NK-92 treated with Interleukin-12 subunit alpha and Interleukin-12 subunit beta, amount 100 ng/mL, for 24 hours (cell line): Measurements from ENCODE around the gene YAF2.

Experiments
- DNase-seq: peaks from one replicate; lab custom pipeline; 2025; lab: John Stamatoyannopoulos, UW

The YAF2 gene

GRCh38 chr12:42238240-42239140 lies at the start of gene YAF2:
YAF2 (minus strand) TSS chr12:42238248; CDS start chr12:42238180, 68 bp downstream.
- peak; percentile 74 for DNase-seq

GRCh38 chr12:42286741-42287140 lies 48.7 kb upstream of the YAF2 start:
- no peak for DNase-seq

GRCh38 chr12:42285431-42285830 lies 47.4 kb upstream of the YAF2 start:
- no peak for DNase-seq

GRCh38 chr12:42284876-42285275 lies 46.8 kb upstream of the YAF2 start:
- DNase-seq: no peak

GRCh38 chr12:42284157-42284556 lies 46.1 kb upstream of the YAF2 start:
- no peak for DNase-seq

GRCh38 chr12:42283739-42284138 lies 45.7 kb upstream of the YAF2 start:
- DNase-seq: no peak

- no peak for DNase-seq
These were observed 44.2 kb upstream of the YAF2 start for GRCh38 chr12:42282294-42282693.

GRCh38 chr12:42281844-42282243 lies 43.8 kb upstream of the YAF2 start:
- no peak for DNase-seq

- DNase-seq: no peak
These were observed 43.2 kb upstream of the YAF2 start for GRCh38 chr12:42281278-42281677.

- DNase-seq: no peak
These were observed 40.1 kb upstream of the YAF2 start for GRCh38 chr12:42278128-42278510.

GRCh38 chr12:42277396-42278127 lies 39.5 kb upstream of the YAF2 start:
- no peak for DNase-seq

- no peak for DNase-seq
These were observed 37.5 kb upstream of the YAF2 start for GRCh38 chr12:42275499-42275898.

- DNase-seq: no peak
These were observed 35.7 kb upstream of the YAF2 start for GRCh38 chr12:42273706-42274105.

- no peak for DNase-seq
These were observed 32.5 kb upstream of the YAF2 start for GRCh38 chr12:42270596-42270995.

GRCh38 chr12:42267413-42268190 lies 29.6 kb upstream of the YAF2 start:
- DNase-seq: no peak

- DNase-seq: no peak
These were observed 28.7 kb upstream of the YAF2 start for GRCh38 chr12:42266579-42267230.

- no peak for DNase-seq
These were observed 24.2 kb upstream of the YAF2 start for GRCh38 chr12:42262271-42262670.

GRCh38 chr12:42261708-42262107 lies 23.7 kb upstream of the YAF2 start:
- DNase-seq: no peak

- no peak for DNase-seq
These were observed 22.5 kb upstream of the YAF2 start for GRCh38 chr12:42260518-42260917.

GRCh38 chr12:42259699-42260098 lies 21.7 kb upstream of the YAF2 start:
- no peak for DNase-seq

GRCh38 chr12:42255866-42256261 lies 17.8 kb upstream of the YAF2 start:
- DNase-seq: no peak
